GM23248 (cell line): ENCODE results near the gene GHRL. TPM values are rescaled to one million over a fixed set of nuclear protein-coding genes. Genes with fewer than 3 reads are reported as not detected.

Experiments
- DNase-seq: peaks from one replicate; pipeline ENCODE4 v3.0.0-alpha.2; 2015
- H2AFZ ChIP-seq: fragments of 200-600 bp; sonication (generic); 2 replicates; pipeline ENCODE4 v1.6.1; 2016; ENCODE audit warnings: antibody characterized with exemption
- H3F3A ChIP-seq: fragments of 200-600 bp; sonication (generic); 2 replicates; pipeline ENCODE4 v1.6.1; 2016; ENCODE audit warnings: mild to moderate bottlenecking, antibody characterized with exemption, mixed run types; ENCODE audit not compliant: insufficient read depth
- H3K27ac ChIP-seq: fragments of 200-600 bp; sonication (generic); 2 replicates; pipeline ENCODE4 v1.5.1; 2016; ENCODE audit warnings: mild to moderate bottlenecking
- H3K27me3 ChIP-seq: fragments of 200-600 bp; sonication (generic); replicated peaks from 2 replicates; pipeline ENCODE4 v1.6.1; 2016; ENCODE audit warnings: mild to moderate bottlenecking; ENCODE audit not compliant: insufficient read depth
- H3K36me3 ChIP-seq: fragments of 200-600 bp; sonication (generic); 2 replicates; pipeline ENCODE4 v1.6.1; 2016; ENCODE audit warnings: low read depth, mild to moderate bottlenecking
- H3K4me1 ChIP-seq: fragments of 200-600 bp; sonication (generic); 2 replicates; pipeline ENCODE4 v1.6.1; 2016; ENCODE audit warnings: mild to moderate bottlenecking; ENCODE audit not compliant: insufficient read depth
- H3K4me2 ChIP-seq: fragments of 200-600 bp; sonication (generic); one replicate; pipeline ENCODE4 v1.6.1; 2016; ENCODE audit warnings: mild to moderate bottlenecking; ENCODE audit not compliant: unreplicated experiment
- H3K4me3 ChIP-seq: fragments of 200-600 bp; sonication (generic); 2 replicates; pipeline ENCODE4 v1.5.1; 2016; ENCODE audit warnings: mild to moderate bottlenecking
- H3K79me2 ChIP-seq: fragments of 200-600 bp; sonication (generic); 2 replicates; pipeline ENCODE4 v1.6.1; 2016; ENCODE audit warnings: mild to moderate bottlenecking; ENCODE audit not compliant: insufficient read depth
- H3K9ac ChIP-seq: fragments of 200-600 bp; sonication (generic); 2 replicates; pipeline ENCODE4 v1.6.1; 2016; ENCODE audit warnings: mild to moderate bottlenecking
- H3K9me2 ChIP-seq: fragments of 200-600 bp; sonication (generic); 2 replicates; pipeline ENCODE4 v1.6.1; 2016; ENCODE audit warnings: mixed run types, mild to moderate bottlenecking, moderate library complexity; ENCODE audit not compliant: insufficient read depth
- H3K9me3 ChIP-seq: fragments of 200-600 bp; sonication (generic); one replicate; pipeline ENCODE4 v1.6.1; 2017; ENCODE audit warnings: low read depth
- H4K20me1 ChIP-seq: fragments of 200-600 bp; sonication (generic); 2 replicates; pipeline ENCODE4 v1.6.0; 2016; ENCODE audit not compliant: insufficient read depth
- EZH2 ChIP-seq: fragments of 200-600 bp; sonication (generic); IDR thresholded peaks from 2 replicates; pipeline ENCODE4 v1.6.1; 2018; ENCODE audit warnings: antibody characterized with exemption, mild to moderate bottlenecking; ENCODE audit not compliant: insufficient read depth, poor library complexity, severe bottlenecking
- EZH2phosphoT487 ChIP-seq: fragments of 200-600 bp; sonication (generic); IDR thresholded peaks from 2 replicates; pipeline ENCODE4 v1.6.1; 2018; ENCODE audit warnings: antibody characterized with exemption, moderate library complexity, mild to moderate bottlenecking, low read depth; ENCODE audit not compliant: insufficient read depth
- WGBS, 2 experiments: methylation state at CpG; one replicate each; pipeline ENCODE4 v1.1.6; 2015 to 2017; ENCODE audit warnings: low lambda C conversion rate in 2 of 2, low coverage in 1 of 2; ENCODE audit errors: missing lambda C conversion rate in 2 of 2; 5-methylcytosine and 5-hydroxymethylcytosine counted together
- in situ Hi-C: fragments of 300-500 bp; cut with MboI; formaldehyde crosslinking; loops from 2 replicates; pipeline ENCODE4 v1.15.0; 2020
- polyA plus RNA-seq: library from polyadenylated mRNA; unstranded; fragments of >200 nt; fragmentation: Nextera tagmentation; extraction: Ambion mirVana; gene quantifications from 2 replicates; pipeline ENCODE4 v1.2.1, GENCODE V29; 2016
- total RNA-seq: library from RNA; depleted of rRNA; stranded (reverse); fragments of >200 nt; shearing (Covaris generic); gene quantifications from 2 replicates; pipeline ENCODE4 v1.2.3, GENCODE V29; 2014

Gene GHRL
- total and polyA plus RNA-seq, 2 experiments from 2014 or later, result 0.71 TPM; not detected in 1

DNA sequence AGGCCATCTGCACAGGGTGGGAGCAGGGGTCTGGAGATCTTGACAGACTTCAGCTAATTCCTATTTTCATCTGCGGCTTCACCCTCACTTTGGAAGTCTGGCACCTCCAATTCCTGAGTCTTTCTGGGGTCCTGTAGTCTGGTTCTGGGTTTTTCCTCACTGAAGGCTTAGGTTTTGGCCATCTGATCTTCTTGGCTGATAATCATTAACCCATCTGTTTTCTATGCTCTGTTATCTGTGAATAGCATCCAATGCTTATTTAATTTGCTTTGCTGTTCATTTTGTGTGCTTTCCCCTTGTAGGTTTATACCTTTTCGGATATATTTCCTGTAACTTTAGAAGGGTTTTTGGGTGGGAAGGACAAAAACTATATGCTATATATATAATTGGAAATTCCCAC lies 26.9 kb downstream of the GHRL start:
- Histone ChIP-seq H3K9ac (no peak overlapping the region), H3K27ac (no peak overlapping the region), H3K4me1 (peaks cover 14% of the 10 kb centered on the region), H3K79me2 (peaks cover 94% of the 10 kb centered on the region), H3K9me3 (no peaks in the 10 kb centered on the region), H2AFZ (no peak overlapping the region), H3K4me2 (no peak overlapping the region), H3K27me3 (no peaks in the 10 kb centered on the region), H3F3A (peaks cover 13% of the 10 kb centered on the region; the same call in 1 of the 2 replicates), H3K36me3 (0 out of 2 replicates have a peak, but pooled peaks cover 6% of the 10 kb centered on the region), H3K4me3 (no peak overlapping the region), H3K9me2 (no peaks in the 10 kb centered on the region), H4K20me1 (peaks cover 8% of the 10 kb centered on the region; the same call in 1 of the 2 replicates)
- DNase-seq, result no peak
- in situ Hi-C loops, result no loop called here
- TF ChIP-seq EZH2 (no peak), EZH2phosphoT487 (no peak)
- WGBS, 2 experiments, result 98 to 100% methylated on average over 2 of the region's 2 CpGs

DNA sequence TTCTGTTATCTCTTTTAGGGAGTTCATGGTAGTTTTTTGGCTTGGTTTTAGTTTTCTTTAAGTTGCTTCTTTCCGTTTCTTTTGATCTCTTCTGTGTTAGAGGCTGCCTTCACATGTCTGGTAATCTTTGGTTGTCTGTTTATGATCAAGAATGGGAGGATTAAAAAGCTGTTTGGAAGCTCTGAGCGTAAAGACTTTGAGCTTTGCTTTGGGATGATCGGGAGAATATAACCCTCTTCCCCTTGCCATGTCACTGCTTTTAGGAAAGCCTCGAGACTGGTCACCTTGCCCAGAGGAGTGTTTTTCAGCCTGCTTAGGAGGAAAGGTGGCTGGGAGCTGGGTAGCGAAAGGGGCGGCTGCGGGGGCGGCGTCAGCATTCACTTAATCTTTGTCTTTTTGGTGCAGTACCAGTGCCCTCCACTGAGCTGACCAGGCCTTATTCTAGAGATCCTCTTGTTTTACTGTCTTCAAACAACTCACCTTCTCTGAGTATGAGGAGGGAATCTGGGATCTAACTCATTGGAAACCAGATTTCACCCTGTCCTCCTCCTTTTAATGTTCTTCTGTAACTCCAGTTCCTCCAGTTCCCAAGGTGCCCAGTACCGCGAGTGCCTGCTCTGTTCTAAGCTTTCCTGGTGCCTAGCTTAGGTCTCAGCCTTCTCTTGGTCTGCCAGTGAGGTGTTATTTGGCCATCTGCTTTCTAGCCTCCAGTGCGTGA lies 28.9 kb downstream of the GHRL start:
- H3F3A ChIP-seq, result peaks cover 13% of the 10 kb centered on the region; the same call in 1 of the 2 replicates
- H3K27me3 ChIP-seq, result no peaks in the 10 kb centered on the region
- peak overlapping the region; percentile 71 for H2AFZ ChIP-seq
- no peak for TF ChIP-seq EZH2phosphoT487
- TF ChIP-seq EZH2, result no peak
- H3K4me2 ChIP-seq, result peak overlapping the region; percentile 55
- H3K9me2 ChIP-seq, result no peaks in the 10 kb centered on the region
- peak; percentile 81 for DNase-seq
- in situ Hi-C loops, result no loop called here
- peaks cover 87% of the 10 kb centered on the region for H3K79me2 ChIP-seq
- no peaks in the 10 kb centered on the region for H3K9me3 ChIP-seq
- H3K27ac ChIP-seq, result peak overlapping the region; percentile 14
- peaks cover 14% of the 10 kb centered on the region for H3K4me1 ChIP-seq
- 25 to 33% methylated on average over 12 of the region's 12 CpGs for WGBS, 2 experiments
- peak overlapping the region; percentile 57 for H3K4me3 ChIP-seq
- peaks cover 5% of the 10 kb centered on the region; the same call in 1 of the 2 replicates for H4K20me1 ChIP-seq
- H3K9ac ChIP-seq, result peak overlapping the region; percentile 39
- H3K36me3 ChIP-seq, result peaks cover 6% of the 10 kb centered on the region; the same call in 1 of the 2 replicates

DNA sequence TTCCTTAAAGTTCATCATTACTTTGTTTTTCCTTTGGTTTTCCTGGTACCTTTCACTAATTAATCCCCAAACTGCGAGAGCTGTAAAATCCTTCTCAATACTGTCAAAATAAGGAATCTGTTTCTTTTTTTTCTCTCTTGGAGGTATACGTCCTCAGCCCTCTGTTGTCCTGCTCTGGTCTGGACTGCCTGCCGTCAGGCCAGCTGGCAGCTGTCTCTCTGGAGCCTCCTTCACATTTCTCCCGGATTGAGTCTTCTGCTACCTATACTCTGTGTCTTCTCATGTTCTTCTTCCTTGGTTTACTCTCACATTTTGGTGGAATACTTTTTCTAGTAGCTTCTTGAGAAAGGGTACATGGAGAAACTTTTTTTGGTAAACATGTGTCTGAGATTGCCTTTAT lies 30.7 kb downstream of the GHRL start:
- TF ChIP-seq EZH2phosphoT487, result no peak
- no peak for TF ChIP-seq EZH2
- peaks cover 11% of the 10 kb centered on the region for H3K4me1 ChIP-seq
- peaks cover 6% of the 10 kb centered on the region; the same call in 1 of the 2 replicates for H3K36me3 ChIP-seq
- peaks cover 13% of the 10 kb centered on the region; the same call in 1 of the 2 replicates for H3F3A ChIP-seq
- no peak overlapping the region for H2AFZ ChIP-seq
- H3K9me3 ChIP-seq, result no peaks in the 10 kb centered on the region
- WGBS, 2 experiments, result 76 to 80% methylated on average over 4 of the region's 4 CpGs
- H4K20me1 ChIP-seq, result no peaks in the 10 kb centered on the region; the same call in 1 of the 2 replicates
- no peak overlapping the region for H3K27ac ChIP-seq
- in situ Hi-C loops, result no loop called here
- H3K9ac ChIP-seq, result no peak overlapping the region
- no peak overlapping the region for H3K4me3 ChIP-seq
- H3K4me2 ChIP-seq, result no peak overlapping the region
- no peaks in the 10 kb centered on the region for H3K9me2 ChIP-seq
- H3K79me2 ChIP-seq, result peaks cover 87% of the 10 kb centered on the region
- H3K27me3 ChIP-seq, result no peaks in the 10 kb centered on the region
- no peak for DNase-seq

- peaks cover 11% of the 10 kb centered on the region for H3K4me1 ChIP-seq
- H3K27ac ChIP-seq, result no peak overlapping the region
- no peaks in the 10 kb centered on the region; the same call in 1 of the 2 replicates for H4K20me1 ChIP-seq
- H3F3A ChIP-seq, result peaks cover 13% of the 10 kb centered on the region; the same call in 1 of the 2 replicates
- no peaks in the 10 kb centered on the region for H3K9me2 ChIP-seq
- H3K9ac ChIP-seq, result no peak overlapping the region
- in situ Hi-C loops, result no loop called here
- no peak for DNase-seq
- H3K79me2 ChIP-seq, result peaks cover 87% of the 10 kb centered on the region
- no peak for TF ChIP-seq EZH2
- TF ChIP-seq EZH2phosphoT487, result no peak
- WGBS, 2 experiments, result 75 to 80% methylated on average over 6 of the region's 6 CpGs
- no peak overlapping the region for H3K4me2 ChIP-seq
- H2AFZ ChIP-seq, result no peak overlapping the region
- no peaks in the 10 kb centered on the region for H3K9me3 ChIP-seq
- peaks cover 8% of the 10 kb centered on the region; the same call in 1 of the 2 replicates for H3K36me3 ChIP-seq
- H3K4me3 ChIP-seq, result no peak overlapping the region
- no peaks in the 10 kb centered on the region for H3K27me3 ChIP-seq
Observed at GRCh38 chr3:10260211-10260701, 32.5 kb downstream of the GHRL start.
